ENCODE measurements around the gene TBC1D24. TPM values are rescaled to one million over a fixed set of nuclear protein-coding genes. Genes with fewer than 3 reads are reported as not detected.

Gene TBC1D24
- polyA plus RNA-seq, 1 of the 3 experiments (the other 2 are of a cell fraction): 6.7 TPM

GRCh38 chr16:2428784-2429033 lies 46.2 kb upstream of the TBC1D24 start:
- DNase-seq: no peak
- Histone ChIP-seq H3K9me3 (no peaks in the 10 kb centered on the region), H3K9me2 (no peaks in the 10 kb centered on the region), H3K27ac (ENCODE audit: low read depth in 2 of 2, low read length in 1 of 2) (peak overlapping the region in 1 of 2 experiments; percentile 86; a peak in 2 of 4 replicates), H3K4me3 (ENCODE audit: low read depth in 2 of 2, low read length in 1 of 2) (peak overlapping the region; percentile 84 to 89), H3K27me3 (ENCODE audit: insufficient read depth) (no peaks in the 10 kb centered on the region), H3F3A (replicated peaks; ENCODE audit: insufficient read depth) (no peaks in the 10 kb centered on the region), H3K36me3 (replicated peaks in 1 of 2; ENCODE audit: control insufficient read depth in 1 of 2, insufficient read depth in 2 of 2, low read length in 1 of 2) (peaks cover 7 to 11% of the 10 kb centered on the region in 2 experiments), H4K20me1 (ENCODE audit: insufficient read depth) (peaks cover 12% of the 10 kb centered on the region; the same call in 1 of the 2 replicates), H3K4me2 (peak overlapping the region; percentile 80), H3K79me2 (ENCODE audit: insufficient read depth) (peaks cover 44% of the 10 kb centered on the region), H3K4me1 (ENCODE audit: control insufficient read depth in 1 of 2, insufficient read depth in 2 of 2, low read depth in 1 of 2, low read length in 1 of 2) (peaks cover 10 to 31% of the 10 kb centered on the region in 2 experiments), H3K9ac (peak overlapping the region; percentile 77), H2AFZ (ENCODE audit: low read depth) (peak overlapping the region; percentile 96; the same call in 1 of the 2 replicates)
- TF ChIP-seq USF1 (IDR thresholded peaks at IDR 0.05; ENCODE audit: borderline replicate concordance, low read depth): no peak
- TF ChIP-seq RAD21 (IDR thresholded peaks at IDR 0.05; ENCODE audit: low read length): 0 out of 2 replicates have a peak, but pooled peaks have one; percentile 5
- POLR2A ChIA-PET: interaction anchor here (1.4 to 2.1 kb wide), 2 partner anchors 55 to 88 kb away, joined by 3 to 7 read pairs; partner anchors contain the start of gene ABCA3
- CTCF ChIA-PET: interaction anchor here (0.8 to 3.2 kb wide), 12 partner anchors 12 to 160 kb away, joined by 3 to 45 read pairs (median 5); partner anchors contain the start of genes ABCA3 and ATP6V0C
- WGBS (ENCODE audit: low lambda C conversion rate): no CpG with 5 or more reads among the region's 24 CpGs

- H3K4me3 ChIP-seq (ENCODE audit: low read depth in 2 of 2, low read length in 1 of 2): peak within 1 kb of the TSS; percentile 89 to 94
- peak within 1 kb of the TSS; percentile 13 to 86; a peak in 3 of 4 replicates for H3K27ac ChIP-seq (ENCODE audit: low read depth in 2 of 2, low read length in 1 of 2)
- no peaks in the 10 kb centered on the region for H3K9me3 ChIP-seq
- H3K36me3 ChIP-seq (replicated peaks in 1 of 2; ENCODE audit: control insufficient read depth in 1 of 2, insufficient read depth in 2 of 2, low read length in 1 of 2): peaks cover 11 to 12% of the 10 kb centered on the region in 2 experiments
- H3K9me2 ChIP-seq: no peaks in the 10 kb centered on the region
- peak within 1 kb of the TSS; percentile 90 for H3K4me2 ChIP-seq
- peak within 1 kb of the TSS; percentile 88 for H3K9ac ChIP-seq
- 2% methylated on average over 16 of the region's 103 CpGs for WGBS (ENCODE audit: low lambda C conversion rate)
- peak; percentile 100 for DNase-seq
- peaks cover 10 to 31% of the 10 kb centered on the region in 2 experiments for H3K4me1 ChIP-seq (ENCODE audit: control insufficient read depth in 1 of 2, insufficient read depth in 2 of 2, low read depth in 1 of 2, low read length in 1 of 2)
- H3K79me2 ChIP-seq (ENCODE audit: insufficient read depth): peaks cover 49% of the 10 kb centered on the region
- ChIA-PET POLR2A (interaction anchor here (1.4 to 2.1 kb wide), 3 partner anchors 54 to 89 kb away, joined by 3 to 7 read pairs (median 7); partner anchors contain the start of gene ABCA3), CTCF (interaction anchor here (0.6 to 3.2 kb wide), 23 partner anchors 11 to 234 kb away, joined by 3 to 45 read pairs (median 5); partner anchors contain the start of genes ABCA3 and ATP6V0C)
- no peaks in the 10 kb centered on the region for H3K27me3 ChIP-seq (ENCODE audit: insufficient read depth)
- H2AFZ ChIP-seq (ENCODE audit: low read depth): peak within 1 kb of the TSS; percentile 96
- no peaks in the 10 kb centered on the region for H3F3A ChIP-seq (replicated peaks; ENCODE audit: insufficient read depth)
- H4K20me1 ChIP-seq (ENCODE audit: insufficient read depth): peaks cover 12% of the 10 kb centered on the region; the same call in 1 of the 2 replicates
- TF ChIP-seq CTCF (IDR thresholded peaks at IDR 0.05) (peak; percentile 8; the same call in 1 of the 2 replicates), TAF1 (IDR thresholded peaks at IDR 0.05; ENCODE audit: borderline replicate concordance, low read depth, low read length) (peak; percentile 57), PBX3 (IDR thresholded peaks at IDR 0.05) (no peak), GABPA (IDR thresholded peaks at IDR 0.05; ENCODE audit: low read depth) (no peak), IRF3 (IDR thresholded peaks at IDR 0.05; ENCODE audit: low read depth, low read length) (peak; percentile 68), FOXJ3 (CRISPR knock-in tag; IDR thresholded peaks at IDR 0.05) (no peak), POLR2AphosphoS5 (IDR thresholded peaks at IDR 0.05; ENCODE audit: low read depth, low read length) (no peak; the same call in 1 of the 2 replicates), SIN3A (IDR thresholded peaks at IDR 0.05; ENCODE audit: borderline replicate concordance, low read depth, low read length) (0 out of 2 replicates have a peak, but pooled peaks have one; percentile 54), GATA2 (CRISPR knock-in tag; IDR thresholded peaks at IDR 0.05) (no peak), ELF1 (IDR thresholded peaks at IDR 0.05) (no peak), FOXM1 (IDR thresholded peaks at IDR 0.05; ENCODE audit: low read depth) (peak; percentile 100), NRF1 (IDR thresholded peaks at IDR 0.05; ENCODE audit: low read depth, low read length) (peak; percentile 74), MXI1 (IDR thresholded peaks at IDR 0.05; ENCODE audit: low read depth, low read length) (peak; percentile 61; the same call in 1 of the 2 replicates), MAX (IDR thresholded peaks at IDR 0.05; ENCODE audit: low read depth) (peak; percentile 90; the same call in 1 of the 2 replicates), SMC3 (IDR thresholded peaks at IDR 0.05; ENCODE audit: low read depth, low read length) (peak; percentile 0; the same call in 1 of the 2 replicates), EP300 (IDR thresholded peaks at IDR 0.05; ENCODE audit: borderline replicate concordance in 1 of 2, low read depth in 1 of 2, low read length in 1 of 2) (no peak), RFX5 (IDR thresholded peaks at IDR 0.05; ENCODE audit: low read length) (peak; percentile 79)
Measured at GRCh38 chr16:2429034-2429770, 45.7 kb upstream of the TBC1D24 start, which contains the start of gene CCNF. Gene CCNF (plus strand): TSS chr16:2429447. CDS start chr16:2429482, 35 bp downstream.
